Fibroblast of skin of scalp (primary cell): ENCODE results near the gene MAML3.

ENCODE experiments used
- DNase-seq: peaks from one replicate; pipeline ENCODE4 v3.0.0-alpha.2; 2013

Gene MAML3

DNA sequence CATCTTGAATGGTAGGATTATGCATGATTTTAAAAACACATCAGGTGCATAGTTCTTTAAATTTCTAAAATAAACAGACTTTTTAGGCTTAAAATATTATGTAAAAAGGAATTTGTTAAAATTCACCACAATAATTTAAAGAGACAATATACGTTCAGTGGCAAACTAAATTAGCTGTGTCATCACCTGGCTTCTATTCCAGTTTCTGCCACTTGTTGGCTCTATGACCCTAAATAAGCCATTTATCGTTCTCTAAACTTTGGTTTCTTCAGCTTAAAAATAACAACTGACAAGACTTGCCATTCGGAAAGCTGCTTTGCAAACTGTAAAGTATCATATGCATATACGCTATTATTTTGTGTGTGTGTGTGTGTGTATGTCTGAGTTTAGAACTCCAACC, 347.1 kb downstream of the MAML3 start:
- DNase-seq, result no peak

DNA sequence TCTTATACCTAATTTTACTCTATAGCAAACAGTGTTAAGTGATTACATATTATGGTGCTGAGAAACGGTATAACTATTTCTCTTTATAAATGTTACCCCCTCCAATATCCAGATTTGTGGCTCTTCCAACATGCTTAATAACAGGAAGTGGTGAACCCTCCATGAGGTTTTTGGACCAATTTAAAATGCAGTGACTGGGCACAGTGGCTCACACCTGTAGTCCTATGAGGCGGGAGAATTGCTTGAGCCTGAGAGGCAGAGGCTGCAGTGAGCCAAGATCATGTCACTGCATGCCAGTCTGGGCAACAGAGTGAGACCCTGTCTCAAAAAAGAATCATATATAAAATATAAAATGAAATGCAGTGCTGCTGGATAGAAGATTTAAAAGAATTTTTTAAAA, 351.1 kb downstream of the MAML3 start:
- DNase-seq, result no peak

DNA sequence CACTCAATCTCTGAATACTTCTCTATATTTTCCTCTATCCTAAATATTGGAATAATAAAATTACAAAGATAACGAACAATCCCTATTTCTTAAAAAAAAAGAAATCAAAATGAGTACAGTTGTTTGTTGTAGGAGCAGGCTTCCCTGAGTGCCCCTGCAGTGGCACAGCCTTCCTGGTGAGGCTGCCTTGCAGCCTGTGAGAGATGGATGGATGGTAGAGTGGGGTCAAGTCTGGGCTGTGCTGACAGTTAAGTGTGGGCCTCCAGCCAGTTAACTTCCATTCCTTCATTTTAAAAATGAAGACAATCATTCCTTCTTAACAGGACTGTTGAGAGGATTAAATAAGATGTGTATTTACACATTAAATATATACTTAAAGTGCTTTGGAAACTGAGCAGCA, 351.5 kb downstream of the MAML3 start:
- DNase-seq, result no peak

DNA sequence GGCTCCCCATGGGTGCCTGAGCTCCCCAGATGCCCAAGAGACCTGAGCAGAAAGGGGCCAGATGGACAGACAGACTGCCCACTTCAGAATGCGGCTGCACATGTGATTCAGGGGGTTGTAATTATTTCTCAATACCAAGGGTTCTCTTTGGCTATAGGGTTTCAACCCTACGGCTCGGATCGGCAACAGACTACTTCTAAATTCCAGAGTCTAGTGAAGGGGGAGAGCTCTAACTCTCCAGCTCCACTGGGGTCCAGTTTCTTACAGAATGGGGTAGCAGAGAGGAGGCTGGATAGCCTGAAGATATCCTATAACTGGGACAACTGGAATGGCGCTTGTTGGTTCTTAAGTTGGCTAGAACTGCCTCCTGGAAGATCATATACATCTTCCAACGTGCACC, 352.1 kb downstream of the MAML3 start:
- DNase-seq, result no peak

DNA sequence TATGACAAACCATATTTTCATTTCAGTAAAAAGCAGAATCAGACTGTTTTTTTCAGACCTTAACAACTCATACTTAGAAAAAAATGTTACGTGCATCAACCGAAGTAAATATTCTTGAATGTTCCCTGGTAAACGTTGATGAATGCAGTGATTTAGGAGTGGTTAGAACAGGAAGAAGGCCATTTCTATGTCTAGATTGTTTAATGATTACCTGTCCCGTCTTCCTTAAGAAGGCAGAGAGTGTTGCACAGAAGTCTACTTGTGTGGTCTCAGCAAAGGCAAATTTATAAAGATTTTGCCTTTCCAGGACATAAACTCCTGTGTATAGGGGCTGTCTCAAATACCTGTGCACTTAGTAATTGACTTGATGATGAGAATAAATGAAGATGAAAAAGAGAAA, 353.9 kb downstream of the MAML3 start:
- no peak for DNase-seq

DNA sequence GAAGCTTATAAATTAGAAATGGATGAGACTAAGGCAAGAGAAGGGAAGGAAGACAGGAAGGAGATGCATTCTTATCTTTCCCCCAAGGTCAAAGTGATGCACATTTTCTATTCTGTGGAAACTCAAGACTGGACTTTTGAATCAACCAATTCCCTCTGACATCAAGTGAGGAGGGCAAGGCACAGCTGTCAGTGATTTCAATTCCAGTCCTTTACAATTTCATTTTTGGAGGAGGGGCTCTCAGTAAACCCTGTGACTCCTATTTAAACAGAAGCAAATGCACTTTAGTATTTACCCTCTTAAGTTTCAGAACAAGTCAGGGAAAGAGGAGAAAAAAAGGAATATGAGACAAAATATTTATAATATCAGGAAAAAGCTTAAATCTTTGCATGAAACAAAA, 354.4 kb downstream of the MAML3 start:
- no peak for DNase-seq

DNA sequence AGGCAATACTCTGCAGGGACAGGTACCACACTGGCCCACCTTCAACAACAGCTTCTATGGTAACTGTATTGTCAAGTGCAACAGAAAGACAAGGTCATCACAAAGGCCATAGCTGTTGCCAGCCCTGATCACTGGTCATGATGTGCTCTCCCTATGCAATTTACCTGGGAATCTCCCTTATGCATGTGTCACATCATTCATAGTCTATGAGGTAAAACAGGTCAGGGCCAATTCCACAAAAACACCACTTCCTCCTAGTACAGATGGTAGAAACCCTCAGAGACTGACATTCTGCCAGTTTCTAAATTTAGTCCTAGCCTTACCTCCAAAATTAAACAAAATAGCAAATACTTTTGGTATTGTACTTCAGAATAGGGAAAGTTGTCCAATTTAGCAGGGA, 355.5 kb downstream of the MAML3 start:
- no peak for DNase-seq

DNA sequence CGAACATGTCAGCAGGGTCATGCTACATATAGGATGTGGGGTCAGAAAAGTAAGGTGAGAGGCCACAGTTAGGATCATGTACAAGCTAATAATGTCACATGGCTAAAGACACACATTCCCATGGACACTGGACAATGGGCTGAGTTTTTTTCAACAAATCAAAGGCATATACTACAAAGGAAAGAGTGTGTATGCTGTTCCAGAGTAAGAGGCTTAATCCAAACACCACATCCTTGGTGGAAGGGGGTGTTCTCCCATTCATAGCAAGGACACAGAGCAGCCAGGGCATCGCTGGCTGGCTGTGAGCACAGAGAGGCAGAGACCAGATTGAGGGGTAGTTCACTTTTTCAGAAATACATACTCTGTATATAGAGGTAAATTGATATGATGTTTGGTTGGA, 356.7 kb downstream of the MAML3 start:
- DNase-seq, result no peak

DNA sequence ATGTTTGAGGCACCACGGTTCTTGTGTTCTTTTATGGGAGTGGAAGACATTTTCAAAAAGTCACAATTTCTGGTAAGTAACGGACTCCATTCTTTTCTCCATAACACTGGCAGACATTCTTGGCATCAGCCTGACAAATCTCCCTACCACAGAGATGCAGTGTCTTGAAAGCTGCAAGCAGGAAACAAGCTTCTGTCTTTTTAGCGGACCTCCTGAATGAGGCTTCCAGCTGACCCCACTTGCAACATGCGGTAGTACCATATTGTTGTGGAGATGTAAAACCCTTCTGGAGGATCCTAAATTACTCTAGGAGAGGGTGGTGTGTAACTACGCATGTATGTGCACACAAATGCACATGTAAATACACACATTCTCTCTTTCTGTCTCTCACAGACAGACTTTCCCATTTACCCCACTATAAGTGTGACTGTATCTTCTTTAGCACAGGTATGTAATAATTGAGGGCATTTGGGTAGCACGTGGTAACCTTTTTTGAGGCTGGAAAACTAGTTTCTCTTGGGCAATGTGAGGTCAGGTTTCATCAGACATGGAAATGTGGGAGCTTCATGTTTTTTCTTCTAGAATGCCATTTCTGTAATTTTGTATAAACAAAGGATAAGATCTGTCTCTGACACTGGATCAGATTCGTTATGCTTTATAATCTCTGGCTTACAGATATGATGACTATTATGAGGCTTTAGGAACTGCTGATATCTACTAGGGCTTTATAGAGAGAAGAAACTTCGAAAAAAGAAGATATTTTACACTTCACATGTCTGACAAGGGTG, 358.3 kb downstream of the MAML3 start:
- DNase-seq, result no peak

DNA sequence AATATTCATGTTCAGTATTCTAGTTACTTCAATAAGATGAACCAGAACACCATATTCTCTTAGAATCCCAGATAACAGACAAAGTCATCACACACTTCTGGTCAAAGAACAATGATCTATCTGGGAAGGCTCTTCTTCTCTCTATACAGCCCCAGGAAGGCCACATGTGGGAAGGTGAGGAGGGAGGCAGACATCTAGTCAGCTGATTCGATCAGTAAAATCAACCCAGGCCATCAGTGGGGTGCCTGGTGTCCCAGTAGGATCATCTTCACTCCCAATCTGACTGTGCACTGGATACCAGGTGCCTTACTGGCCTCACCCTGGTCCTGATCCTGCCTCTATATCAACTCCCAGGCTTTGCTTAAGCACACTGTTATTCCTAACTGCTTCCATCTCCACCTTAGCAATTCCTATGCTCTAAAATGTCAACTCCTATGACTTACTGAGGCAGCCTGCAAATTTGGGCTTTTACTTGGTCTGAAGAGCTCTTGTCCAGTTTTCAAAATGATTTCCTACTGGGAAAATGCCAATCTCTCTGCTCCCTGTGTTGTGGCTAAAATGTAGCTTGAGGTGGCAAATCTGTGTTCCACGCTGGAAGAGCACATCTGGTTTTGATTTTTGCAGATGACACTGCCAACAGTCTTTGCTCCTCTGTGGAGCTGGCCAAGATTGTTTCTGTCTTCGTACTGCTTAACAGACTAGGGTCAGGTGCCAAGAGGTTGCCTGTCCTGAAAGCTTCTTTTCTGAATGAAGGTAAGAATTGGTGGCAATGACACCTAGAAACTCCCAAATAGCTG, 359.6 kb downstream of the MAML3 start:
- DNase-seq, result peak; percentile 69

DNA sequence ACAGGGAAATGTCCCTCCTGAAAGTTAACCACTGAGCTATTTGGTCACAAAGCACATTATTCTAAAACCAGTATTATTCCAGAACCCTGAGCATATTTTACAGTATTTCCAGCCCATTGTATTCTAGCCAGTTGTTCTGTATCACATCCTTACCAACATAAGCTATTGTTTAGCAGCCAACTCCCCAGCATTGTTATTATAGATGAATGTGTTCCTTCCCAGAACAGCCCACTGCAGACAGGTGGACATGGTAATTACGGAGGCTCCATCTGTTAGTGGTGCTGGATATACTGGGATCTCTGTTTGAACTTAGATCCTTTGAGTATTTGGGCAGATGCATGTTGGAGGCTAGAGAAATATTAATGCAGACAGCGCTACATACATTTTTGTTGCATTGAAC, 362.3 kb downstream of the MAML3 start:
- DNase-seq, result no peak

DNA sequence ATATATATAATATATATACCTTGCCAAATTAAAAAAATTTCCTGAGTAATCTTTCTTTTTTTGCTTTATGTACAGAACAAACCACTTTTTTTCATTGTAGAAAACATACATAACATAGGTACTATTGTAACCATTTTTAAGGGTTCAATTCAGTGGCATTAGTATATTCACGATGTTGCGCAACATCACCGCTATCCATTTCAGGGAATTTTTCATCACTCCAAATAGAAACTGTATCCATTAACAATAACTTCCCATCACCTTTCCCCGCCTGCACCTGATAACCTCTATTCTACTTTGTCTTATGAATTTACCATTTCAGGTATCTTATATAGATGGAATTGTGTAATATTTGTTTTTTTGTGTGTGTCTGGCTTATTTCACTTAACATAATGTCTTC, 363.7 kb downstream of the MAML3 start:
- no peak for DNase-seq

DNA sequence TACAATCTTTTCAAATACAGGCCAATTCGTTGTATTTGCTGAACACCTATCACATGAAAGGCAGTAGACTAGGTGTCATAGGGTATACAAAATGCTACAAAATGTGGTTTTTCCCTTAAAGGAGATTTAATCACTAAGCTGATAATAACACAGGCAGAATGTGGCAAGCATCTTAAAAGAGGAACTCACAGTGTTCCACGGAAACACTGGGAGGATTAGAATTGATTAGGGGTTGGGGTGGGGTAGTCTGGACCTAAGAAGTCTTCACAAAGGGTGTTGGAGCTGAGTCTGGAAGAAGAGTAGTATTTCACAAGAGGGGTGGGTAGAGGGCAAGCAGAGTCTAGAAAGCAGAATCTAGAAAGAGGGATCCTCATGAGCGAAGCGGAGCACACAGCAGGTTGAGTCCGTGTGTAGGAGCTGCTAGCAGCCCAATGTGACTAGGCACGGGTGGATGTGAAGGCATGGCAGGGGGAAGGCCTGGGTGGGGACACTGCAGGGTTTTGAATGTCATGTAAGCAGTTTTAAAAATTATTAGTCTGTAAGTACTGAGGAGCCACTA, 364.8 kb downstream of the MAML3 start:
- no peak for DNase-seq

DNA sequence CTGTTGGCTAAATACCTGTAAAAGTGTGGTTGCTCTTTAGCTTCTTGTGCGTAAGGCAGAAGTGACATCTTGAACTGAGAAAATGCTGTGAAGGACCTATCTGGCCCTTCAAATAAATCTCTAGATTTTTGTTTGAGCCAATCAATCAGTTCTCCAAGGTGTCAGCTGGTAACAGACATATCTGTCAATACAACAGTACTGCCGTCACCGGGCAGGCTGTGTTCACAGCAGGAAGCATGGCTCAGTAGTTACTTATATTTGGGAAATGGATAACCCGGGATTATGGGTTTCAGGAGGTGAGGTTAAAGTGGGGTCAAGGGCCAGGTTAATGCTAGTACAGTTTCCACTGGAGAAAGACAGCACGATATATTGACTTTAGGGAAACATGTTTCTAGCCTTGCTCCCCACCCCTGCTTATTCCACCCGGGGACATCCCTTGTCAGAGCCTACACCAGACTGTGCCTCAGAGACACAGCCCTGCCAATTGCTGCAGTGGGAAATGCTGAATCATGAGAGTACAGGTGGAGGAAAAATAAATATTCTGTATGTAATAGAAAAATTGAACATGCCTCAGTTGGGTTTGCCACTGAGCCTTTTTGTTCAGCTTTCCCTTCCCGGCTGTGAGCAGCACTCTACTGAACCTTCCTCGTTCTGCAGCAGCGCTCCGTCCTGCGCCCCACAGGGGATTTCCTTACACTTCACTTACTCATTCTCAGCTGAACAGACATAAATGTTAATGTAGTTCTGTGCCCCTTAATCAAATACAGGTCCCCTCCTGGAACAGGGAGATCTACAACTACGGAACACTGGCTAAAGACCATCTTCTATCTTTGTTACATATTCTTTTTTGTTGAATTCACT, 367.3 kb downstream of the MAML3 start:
- DNase-seq, result no peak

DNA sequence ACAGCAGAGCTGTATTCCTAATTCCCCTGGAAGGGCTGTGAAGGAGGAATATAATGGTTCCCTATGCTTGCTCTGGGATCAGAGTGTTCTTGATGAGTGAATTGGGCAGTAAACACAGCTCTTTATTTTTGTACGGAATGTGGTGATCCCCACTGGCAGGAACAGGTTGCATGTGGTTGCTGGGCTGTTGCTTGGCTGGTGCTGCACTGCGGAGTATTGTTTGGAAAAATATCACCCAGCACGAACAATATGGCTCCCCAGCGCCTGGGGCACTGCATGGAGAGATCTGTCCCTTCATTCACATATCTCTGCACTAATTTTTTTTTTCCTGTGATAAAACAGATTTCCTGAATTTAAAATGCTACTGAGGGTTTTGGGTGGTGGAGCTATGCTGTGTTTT, 368.6 kb downstream of the MAML3 start:
- no peak for DNase-seq

DNA sequence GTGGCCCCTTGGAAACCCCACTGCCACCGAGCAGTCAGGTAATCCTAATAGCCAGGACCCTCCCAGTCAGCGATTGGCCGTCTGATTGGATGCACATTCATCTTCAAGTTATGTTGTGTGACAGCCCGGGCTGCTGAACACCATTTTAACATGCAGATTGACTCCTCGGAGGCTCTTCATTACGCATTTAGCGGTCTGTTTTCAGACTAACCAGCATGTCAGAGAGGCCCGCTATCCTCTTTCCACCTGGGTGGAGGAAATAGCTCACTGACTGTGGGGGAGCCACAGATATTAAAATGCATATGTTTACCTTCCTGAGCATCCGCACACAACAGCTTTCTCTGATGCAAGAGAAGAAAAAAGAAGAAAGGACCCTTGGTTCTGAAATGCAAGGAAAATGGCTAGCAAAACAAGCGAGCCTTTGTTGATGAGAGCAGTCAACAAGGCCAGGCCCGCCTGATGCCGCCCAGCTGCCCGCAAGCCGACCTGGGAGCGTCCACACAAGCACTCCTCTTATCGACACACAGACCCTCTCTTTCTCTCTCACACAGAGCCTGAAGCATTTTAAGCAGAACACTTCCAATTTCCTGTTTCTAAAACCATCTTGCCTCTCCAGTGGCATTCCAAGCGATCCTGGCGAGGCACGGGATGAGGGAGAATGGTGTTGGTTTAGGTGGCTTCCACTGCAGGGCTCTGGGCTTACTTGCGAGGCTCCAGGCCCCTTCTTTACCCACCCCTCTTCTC, 370.1 kb downstream of the MAML3 start:
- DNase-seq, result peak; percentile 45

DNA sequence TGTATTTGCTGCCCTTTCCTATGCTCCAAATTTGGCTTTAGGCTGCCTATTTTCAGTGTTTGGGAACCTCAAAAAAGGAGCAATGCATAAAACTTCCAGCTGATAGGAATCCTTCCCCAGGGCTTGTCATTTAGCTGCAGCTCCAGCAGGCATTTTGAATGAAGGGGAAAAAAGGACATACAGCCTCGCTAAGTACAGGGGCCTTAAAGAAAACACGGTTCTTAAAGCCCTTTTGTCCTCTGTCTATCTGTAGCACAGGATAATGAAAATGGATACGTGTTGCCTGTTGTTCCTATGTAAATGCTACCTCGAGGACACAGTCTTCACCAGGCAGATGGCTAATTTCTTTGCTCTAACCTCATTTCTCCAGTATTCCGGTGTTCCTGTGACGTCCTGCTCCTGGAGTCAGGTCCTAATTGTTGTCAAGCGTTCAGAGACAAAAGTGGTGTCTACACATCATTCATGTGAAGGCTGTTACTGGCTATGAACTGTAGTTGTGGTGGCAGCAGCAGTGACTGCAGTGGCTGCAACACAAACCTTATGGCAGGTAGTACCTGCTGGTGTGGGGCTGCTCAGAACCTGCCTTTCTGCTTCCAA, 371.0 kb downstream of the MAML3 start:
- no peak for DNase-seq

DNA sequence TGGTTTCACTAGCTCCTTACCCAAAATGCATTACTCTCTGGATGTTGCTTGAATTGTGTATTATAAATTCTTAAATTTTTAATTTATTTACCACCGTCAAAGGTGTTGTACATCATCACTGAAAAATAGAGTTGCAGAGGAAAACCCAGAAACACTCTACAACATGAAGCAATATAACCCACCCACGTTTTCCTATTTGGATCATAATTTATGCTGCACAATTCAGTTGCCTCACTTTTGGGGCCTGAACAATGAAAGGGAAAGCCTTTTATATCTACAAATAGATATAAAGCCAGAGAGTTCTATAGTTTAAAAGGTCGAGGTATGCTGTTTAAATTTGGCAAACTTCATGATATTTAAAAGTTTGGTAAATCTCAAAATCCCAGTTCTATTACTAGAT, 372.9 kb downstream of the MAML3 start:
- DNase-seq, result no peak

DNA sequence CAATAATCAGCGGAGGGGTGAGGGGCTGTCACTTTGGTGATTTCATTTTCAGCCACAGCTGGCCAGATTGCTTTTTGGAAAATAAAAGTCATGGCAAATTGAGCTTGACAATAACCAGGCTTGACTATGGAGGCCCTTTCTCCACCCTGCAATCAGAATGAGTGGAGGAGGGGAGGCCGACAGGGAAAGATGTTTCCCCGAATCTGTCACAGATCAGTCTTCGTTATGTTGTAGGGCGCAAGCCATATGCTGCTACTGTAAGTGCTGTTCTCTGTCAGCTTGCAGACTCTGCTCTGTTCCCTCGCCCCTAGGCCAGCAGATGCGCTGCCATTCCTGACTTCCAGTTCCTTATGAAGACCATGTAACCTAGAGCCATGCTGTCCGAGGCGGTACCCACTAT, 374.3 kb downstream of the MAML3 start:
- DNase-seq, result no peak

DNA sequence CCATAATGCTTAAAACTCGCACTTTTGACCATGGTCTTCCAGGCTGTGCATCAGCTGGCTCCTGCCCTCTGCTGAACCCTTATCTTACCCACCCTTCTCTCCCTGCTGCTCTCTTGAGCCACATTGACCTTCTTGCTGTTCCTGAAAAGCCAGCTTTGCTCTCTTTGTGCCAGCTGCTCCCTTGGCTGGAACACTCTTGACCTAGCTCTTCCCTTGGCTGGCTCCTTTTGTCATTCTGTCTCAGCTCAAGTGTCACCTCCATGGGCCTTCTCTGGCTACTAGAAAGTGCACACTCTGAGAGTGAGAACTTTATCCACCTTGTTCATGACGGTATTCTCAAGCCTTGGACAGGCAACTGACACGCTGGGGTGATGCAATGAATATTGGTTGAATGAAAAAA, 376.2 kb downstream of the MAML3 start:
- DNase-seq, result no peak

DNA sequence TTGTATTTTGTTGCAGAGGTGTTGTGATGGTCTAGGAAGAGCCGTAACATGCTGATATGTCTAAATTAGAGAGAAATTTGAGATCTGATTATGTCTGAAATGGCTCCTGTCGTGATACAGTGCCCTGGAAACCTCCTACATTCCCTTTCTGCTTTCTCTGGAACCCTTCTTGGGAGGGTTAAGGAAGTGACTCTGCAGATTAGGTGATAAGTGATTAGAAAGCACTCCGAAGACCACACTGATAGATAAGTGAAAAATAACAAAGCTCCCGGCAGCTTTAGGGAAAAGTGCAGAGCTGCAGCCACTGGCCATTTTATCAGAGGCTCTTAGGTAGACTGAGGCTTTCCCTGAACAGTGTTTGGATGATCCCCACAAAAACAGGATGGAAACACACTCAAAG, 377.7 kb downstream of the MAML3 start:
- DNase-seq, result no peak
